Activated CD8-positive, alpha-beta memory T cell treated with anti-CD3 and anti-CD28 coated beads, Interleukin-2, amount 10 ng/mL, durations not matched to agents 7 days and 5 days (primary cell): Measurements from ENCODE around the gene MPV17L2. TPM values are rescaled to one million over a fixed set of nuclear protein-coding genes. Genes with fewer than 3 reads are reported as not detected.
A peak's percentile ranks its signal among the peaks of the same experiment; 100 is the strongest.
"Not testable (repeated sequence)": the region's sequence is repeated elsewhere in the genome, so short reads cannot be mapped to it uniquely, and the experiment has no call there.

Source experiments
- ATAC-seq: fragments of 150-1000 bp; cut with Tn5 transposase; one replicate; pipeline ENCODE4 v1.10.0; 2021; ENCODE audit warnings: moderate library complexity
- CTCF ChIA-PET: fragments of 350-600 bp; sonication (Branson Sonifier 250); formaldehyde crosslinking; loops from one replicate; lab custom pipeline; 2021; ENCODE audit warnings: antibody characterized with exemption; lab: Charles Lee
- DNase-seq: peaks from one replicate; pipeline ENCODE4 v3.0.0-alpha.2; 2020
- H3K27ac Mint-ChIP-seq: one replicate; pipeline ENCODE4 v1.8.0; 2021; ENCODE audit warnings: mild to moderate bottlenecking, mixed read lengths
- H3K27me3 Mint-ChIP-seq: one replicate; pipeline ENCODE4 v1.8.0; 2021; ENCODE audit warnings: mixed read lengths
- H3K36me3 Mint-ChIP-seq: one replicate; pipeline ENCODE4 v1.8.0; 2021; ENCODE audit warnings: mild to moderate bottlenecking, mixed read lengths
- H3K4me1 Mint-ChIP-seq: one replicate; pipeline ENCODE4 v1.8.0; 2021; ENCODE audit warnings: mixed read lengths
- H3K4me3 Mint-ChIP-seq: one replicate; pipeline ENCODE4 v1.8.0; 2021; ENCODE audit warnings: mild to moderate bottlenecking, moderate library complexity, mixed read lengths
- H3K9me3 Mint-ChIP-seq: one replicate; pipeline ENCODE4 v1.8.0; 2022; ENCODE audit warnings: low read depth, mixed read lengths
- total RNA-seq, 2 experiments: library from RNA; stranded (reverse); gene quantifications; one replicate each; pipeline ENCODE4 v1.2.3, GENCODE V29; 2021

The MPV17L2 gene
- total RNA-seq, 2 experiments from 2014 or later = 8.2 to 12.9 TPM

GRCh38 chr19:18155095-18156087 lies 37.6 kb upstream of the MPV17L2 start:
- Mint-ChIP-seq H3K4me3 (no peak overlapping the region), H3K27me3 (no peaks in the 10 kb centered on the region), H3K27ac (no peak overlapping the region), H3K4me1 (peaks cover 26% of the 10 kb centered on the region), H3K36me3 (peaks cover 4% of the 10 kb centered on the region), H3K9me3 (no peaks in the 10 kb centered on the region)
- CTCF ChIA-PET = interaction anchor here (0.6 to 2.6 kb wide), 4 partner anchors 13 to 43 kb away, joined by 3 to 8 read pairs (median 3); no protein-coding TSS in a partner anchor
- no peak for ATAC-seq
- no peak for DNase-seq

GRCh38 chr19:18156268-18156667 lies 36.8 kb upstream of the MPV17L2 start:
- Mint-ChIP-seq H3K27me3 (no peaks in the 10 kb centered on the region), H3K4me1 (peaks cover 27% of the 10 kb centered on the region), H3K36me3 (no peaks in the 10 kb centered on the region), H3K9me3 (no peaks in the 10 kb centered on the region), H3K4me3 (no peak overlapping the region), H3K27ac (no peak overlapping the region)
- no peak for DNase-seq
- CTCF ChIA-PET = interaction anchor here (0.6 to 2.6 kb wide), 3 partner anchors 12 to 44 kb away, joined by 3 to 8 read pairs (median 3); no protein-coding TSS in a partner anchor
- ATAC-seq = no peak

GRCh38 chr19:18156841-18157464 lies 36.1 kb upstream of the MPV17L2 start:
- no peaks in the 10 kb centered on the region for H3K27me3 Mint-ChIP-seq
- H3K9me3 Mint-ChIP-seq = no peaks in the 10 kb centered on the region
- H3K4me3 Mint-ChIP-seq = no peak overlapping the region
- ATAC-seq = no peak
- no peaks in the 10 kb centered on the region for H3K36me3 Mint-ChIP-seq
- H3K27ac Mint-ChIP-seq = no peak overlapping the region
- CTCF ChIA-PET = no interaction called here
- DNase-seq = no peak
- peaks cover 22% of the 10 kb centered on the region for H3K4me1 Mint-ChIP-seq

GRCh38 chr19:18157465-18158063 lies 35.5 kb upstream of the MPV17L2 start:
- H3K27me3 Mint-ChIP-seq = no peaks in the 10 kb centered on the region
- H3K4me3 Mint-ChIP-seq = no peak overlapping the region
- ATAC-seq = no peak
- CTCF ChIA-PET = interaction anchor here (1.1 to 1.2 kb wide), 2 partner anchors 10 to 45 kb away, joined by 3 read pairs; no protein-coding TSS in a partner anchor
- peaks cover 17% of the 10 kb centered on the region for H3K4me1 Mint-ChIP-seq
- H3K9me3 Mint-ChIP-seq = no peaks in the 10 kb centered on the region
- no peak overlapping the region for H3K27ac Mint-ChIP-seq
- H3K36me3 Mint-ChIP-seq = no peaks in the 10 kb centered on the region
- DNase-seq = no peak

- Mint-ChIP-seq H3K9me3 (no peaks in the 10 kb centered on the region), H3K27me3 (no peaks in the 10 kb centered on the region), H3K4me1 (peaks cover 15% of the 10 kb centered on the region), H3K27ac (no peak overlapping the region), H3K36me3 (no peaks in the 10 kb centered on the region), H3K4me3 (no peak overlapping the region)
- DNase-seq (no peak), ATAC-seq (no peak)
- CTCF ChIA-PET = interaction anchor here (1.1 to 1.2 kb wide), 2 partner anchors 9 to 45 kb away, joined by 3 read pairs; no protein-coding TSS in a partner anchor
These were observed 34.6 kb upstream of the MPV17L2 start for GRCh38 chr19:18158467-18158866.

- not testable (repeated sequence) for H3K36me3 Mint-ChIP-seq, H3K9me3 Mint-ChIP-seq, H3K4me3 Mint-ChIP-seq, H3K27ac Mint-ChIP-seq, DNase-seq, H3K27me3 Mint-ChIP-seq, ATAC-seq
- CTCF ChIA-PET = interaction anchor here (4.2 kb wide), 1 partner anchor 47 kb away, joined by 36 read pairs; no protein-coding TSS in a partner anchor
- peaks cover 11% of the 10 kb centered on the region for H3K4me1 Mint-ChIP-seq
These were observed 33.9 kb upstream of the MPV17L2 start for GRCh38 chr19:18159059-18159616.

- Mint-ChIP-seq H3K4me3 (no peak overlapping the region), H3K36me3 (no peaks in the 10 kb centered on the region), H3K27me3 (no peaks in the 10 kb centered on the region), H3K4me1 (peaks cover 7% of the 10 kb centered on the region), H3K27ac (peak overlapping the region; percentile 55), H3K9me3 (no peaks in the 10 kb centered on the region)
- CTCF ChIA-PET = interaction anchor here (1.2 to 4.2 kb wide), 12 partner anchors 8 to 159 kb away, joined by 3 to 36 read pairs (median 6); partner anchors contain the start of genes IFI30, MAST3 and PIK3R2
- no peak for DNase-seq
- ATAC-seq = no peak
These were observed 33.2 kb upstream of the MPV17L2 start for GRCh38 chr19:18159810-18160209.

- peaks cover 7% of the 10 kb centered on the region for H3K4me1 Mint-ChIP-seq
- no peaks in the 10 kb centered on the region for H3K36me3 Mint-ChIP-seq
- peak overlapping the region; percentile 68 for H3K4me3 Mint-ChIP-seq
- DNase-seq (no peak), ATAC-seq (no peak)
- H3K9me3 Mint-ChIP-seq = no peaks in the 10 kb centered on the region
- CTCF ChIA-PET = interaction anchor here (0.6 to 4.2 kb wide), 21 partner anchors 9 to 160 kb away, joined by 3 to 36 read pairs (median 5); partner anchors contain the start of genes IFI30, IL12RB1, MAST3 and PIK3R2
- H3K27ac Mint-ChIP-seq = peak overlapping the region; percentile 55
- H3K27me3 Mint-ChIP-seq = no peaks in the 10 kb centered on the region
These were observed 32.5 kb upstream of the MPV17L2 start for GRCh38 chr19:18160493-18160970.

- DNase-seq = peak; percentile 81
- no peaks in the 10 kb centered on the region for H3K27me3 Mint-ChIP-seq
- H3K27ac Mint-ChIP-seq = peak overlapping the region; percentile 55
- H3K4me1 Mint-ChIP-seq = peaks cover 7% of the 10 kb centered on the region
- H3K36me3 Mint-ChIP-seq = no peaks in the 10 kb centered on the region
- H3K4me3 Mint-ChIP-seq = peak overlapping the region; percentile 68
- CTCF ChIA-PET = interaction anchor here (0.6 to 4.2 kb wide), 24 partner anchors 9 to 228 kb away, joined by 3 to 36 read pairs (median 4); partner anchors contain the start of genes CCDC124, IFI30, IL12RB1 and MAST3
- peak; percentile 94 for ATAC-seq
- H3K9me3 Mint-ChIP-seq = no peaks in the 10 kb centered on the region
These were observed 31.9 kb upstream of the MPV17L2 start for GRCh38 chr19:18160971-18161635.

GRCh38 chr19:18161636-18162002 lies 31.4 kb upstream of the MPV17L2 start:
- no peak overlapping the region for H3K27ac Mint-ChIP-seq
- H3K36me3 Mint-ChIP-seq = no peaks in the 10 kb centered on the region
- peaks cover 7% of the 10 kb centered on the region for H3K4me1 Mint-ChIP-seq
- DNase-seq (no peak), ATAC-seq (no peak)
- H3K27me3 Mint-ChIP-seq = no peaks in the 10 kb centered on the region
- CTCF ChIA-PET = interaction anchor here (0.9 to 4.2 kb wide), 12 partner anchors 10 to 229 kb away, joined by 3 to 36 read pairs (median 6); partner anchors contain the start of genes CCDC124, IFI30, IL12RB1 and MAST3
- H3K9me3 Mint-ChIP-seq = no peaks in the 10 kb centered on the region
- H3K4me3 Mint-ChIP-seq = no peak overlapping the region

GRCh38 chr19:18164072-18164471 lies 28.9 kb upstream of the MPV17L2 start:
- Mint-ChIP-seq H3K27me3 (no peaks in the 10 kb centered on the region), H3K36me3 (no peaks in the 10 kb centered on the region), H3K4me1 (peaks cover 10% of the 10 kb centered on the region), H3K9me3 (no peaks in the 10 kb centered on the region), H3K27ac (no peak overlapping the region), H3K4me3 (no peak overlapping the region)
- ATAC-seq = no peak
- CTCF ChIA-PET = interaction anchor here (0.8 to 6.0 kb wide), 5 partner anchors 44 to 102 kb away, joined by 3 to 84 read pairs (median 3); no protein-coding TSS in a partner anchor
- no peak for DNase-seq
